Measurements from ENCODE around the gene ST6GAL2. TPM values are rescaled to one million over a fixed set of nuclear protein-coding genes. Genes with fewer than 3 reads are reported as not detected.

Gene ST6GAL2
- polyA plus RNA-seq, 3 donors = 0.01 to 0.11 (median 0.06) TPM

DNA sequence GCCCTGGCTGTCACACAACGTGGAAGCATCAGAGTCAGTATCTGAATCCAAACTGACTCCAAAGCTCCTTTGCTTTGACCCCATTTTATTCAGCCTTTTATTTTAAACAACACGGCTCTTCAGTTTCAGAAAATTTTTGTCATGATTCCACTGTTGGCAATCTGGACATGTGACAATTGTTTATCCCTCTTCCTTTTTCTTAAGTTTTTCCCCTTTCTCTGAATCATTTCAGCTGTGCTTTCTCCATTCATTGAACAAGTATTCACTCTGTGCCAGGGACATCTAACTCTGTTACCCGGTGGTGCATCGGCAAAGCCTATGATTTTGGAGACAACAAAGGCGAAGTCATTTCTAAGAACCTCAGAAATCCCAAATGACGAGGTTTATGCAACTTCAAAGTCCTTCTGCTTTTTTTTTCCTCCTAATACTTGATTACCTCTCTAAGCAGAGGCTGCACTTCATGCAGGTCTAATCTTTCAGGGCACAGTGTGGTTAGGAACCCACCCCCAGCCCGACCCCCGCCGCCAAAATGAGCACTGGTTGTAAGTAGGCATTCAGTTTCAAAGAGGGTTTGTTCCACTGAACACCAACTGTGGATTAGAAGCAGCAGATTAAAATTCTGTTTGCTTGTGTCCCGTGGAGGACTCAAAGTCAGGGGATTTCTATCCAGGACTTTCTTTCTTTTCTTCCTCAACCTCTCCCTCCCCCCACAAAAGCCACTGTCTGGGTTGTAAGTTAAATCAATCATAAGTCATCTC, 18.6 kb downstream of the ST6GAL2 start:
- no peak overlapping the region for H3K27ac ChIP-seq (ENCODE audit: low read depth, low read length)
- 59 to 69% (median 62%) methylated on average over 10 of the region's 10 CpGs for WGBS, 3 donors

- WGBS, 3 donors = 48 to 57% (median 53%) methylated on average over 3 of the region's 3 CpGs
- H3K27ac ChIP-seq (ENCODE audit: low read depth, low read length) = no peak overlapping the region
Measured at GRCh38 chr2:106866641-106867040, 19.3 kb downstream of the ST6GAL2 start.

DNA sequence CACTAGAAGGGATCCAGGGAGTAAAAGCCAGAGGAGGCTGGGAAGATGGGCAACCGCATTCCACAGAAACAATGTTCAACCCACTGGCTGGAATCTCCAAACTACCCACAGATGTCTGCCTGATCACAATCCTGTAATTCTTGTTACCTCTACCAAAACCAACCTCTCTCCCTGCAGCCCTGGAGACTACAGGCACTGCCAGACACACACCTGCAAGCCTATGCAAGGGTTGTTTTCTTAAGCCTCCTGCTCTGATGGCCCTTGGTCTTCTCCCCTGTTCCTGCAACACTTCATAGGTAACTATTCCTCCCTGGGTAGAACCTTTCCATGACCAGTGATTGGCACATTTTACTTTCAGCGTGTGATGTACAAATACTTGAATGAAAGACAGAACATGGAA, 21.9 kb downstream of the ST6GAL2 start:
- WGBS, 3 donors = 93 to 99% (median 96%) methylated on average over 2 of the region's 2 CpGs
- H3K27ac ChIP-seq (ENCODE audit: low read depth, low read length) = no peak overlapping the region

GRCh38 chr2:106863387-106863786, 22.6 kb downstream of the ST6GAL2 start:
- WGBS, 3 donors = 42 to 67% (median 61%) methylated on average over 8 of the region's 8 CpGs
- no peak overlapping the region for H3K27ac ChIP-seq (ENCODE audit: low read depth, low read length)

GRCh38 chr2:106859498-106859897, 26.5 kb downstream of the ST6GAL2 start:
- WGBS, 3 donors = 90 to 94% (median 90%) methylated on average over 4 of the region's 4 CpGs
- H3K27ac ChIP-seq (ENCODE audit: low read depth, low read length) = no peak overlapping the region

DNA sequence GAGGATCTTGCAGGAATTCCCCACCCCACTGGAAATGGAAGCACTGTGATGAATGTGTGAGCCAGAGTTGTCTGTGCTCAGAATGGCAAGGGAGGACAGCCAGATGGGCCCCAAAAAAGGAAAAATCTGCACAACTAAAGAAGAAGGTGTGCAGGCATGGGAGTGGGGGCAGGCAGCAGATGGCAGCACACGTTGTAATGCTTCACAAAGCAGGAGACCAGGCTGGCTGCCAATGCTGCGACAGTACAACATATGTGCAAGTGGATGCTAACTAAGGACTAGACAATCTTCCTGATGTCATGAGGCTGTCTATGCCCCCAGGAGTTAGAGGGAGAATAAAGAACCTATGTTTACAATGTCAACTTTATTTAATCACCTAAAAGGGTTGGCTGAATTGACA, 27.2 kb downstream of the ST6GAL2 start:
- WGBS, 3 donors = 77 to 93% (median 90%) methylated on average over 2 of the region's 2 CpGs
- no peak overlapping the region for H3K27ac ChIP-seq (ENCODE audit: low read depth, low read length)

GRCh38 chr2:106857882-106858478, 28.0 kb downstream of the ST6GAL2 start:
- no peak overlapping the region for H3K27ac ChIP-seq (ENCODE audit: low read depth, low read length)

- 80 to 92% (median 87%) methylated on average over 2 of the region's 2 CpGs for WGBS, 3 donors
- no peak overlapping the region for H3K27ac ChIP-seq (ENCODE audit: low read depth, low read length)
Measured at GRCh38 chr2:106853631-106854030, 32.3 kb downstream of the ST6GAL2 start.

GRCh38 chr2:106851881-106852501, 34.0 kb downstream of the ST6GAL2 start:
- 82 to 85% (median 84%) methylated on average over 11 of the region's 11 CpGs for WGBS, 3 donors
- no peak overlapping the region for H3K27ac ChIP-seq (ENCODE audit: low read depth, low read length)

DNA sequence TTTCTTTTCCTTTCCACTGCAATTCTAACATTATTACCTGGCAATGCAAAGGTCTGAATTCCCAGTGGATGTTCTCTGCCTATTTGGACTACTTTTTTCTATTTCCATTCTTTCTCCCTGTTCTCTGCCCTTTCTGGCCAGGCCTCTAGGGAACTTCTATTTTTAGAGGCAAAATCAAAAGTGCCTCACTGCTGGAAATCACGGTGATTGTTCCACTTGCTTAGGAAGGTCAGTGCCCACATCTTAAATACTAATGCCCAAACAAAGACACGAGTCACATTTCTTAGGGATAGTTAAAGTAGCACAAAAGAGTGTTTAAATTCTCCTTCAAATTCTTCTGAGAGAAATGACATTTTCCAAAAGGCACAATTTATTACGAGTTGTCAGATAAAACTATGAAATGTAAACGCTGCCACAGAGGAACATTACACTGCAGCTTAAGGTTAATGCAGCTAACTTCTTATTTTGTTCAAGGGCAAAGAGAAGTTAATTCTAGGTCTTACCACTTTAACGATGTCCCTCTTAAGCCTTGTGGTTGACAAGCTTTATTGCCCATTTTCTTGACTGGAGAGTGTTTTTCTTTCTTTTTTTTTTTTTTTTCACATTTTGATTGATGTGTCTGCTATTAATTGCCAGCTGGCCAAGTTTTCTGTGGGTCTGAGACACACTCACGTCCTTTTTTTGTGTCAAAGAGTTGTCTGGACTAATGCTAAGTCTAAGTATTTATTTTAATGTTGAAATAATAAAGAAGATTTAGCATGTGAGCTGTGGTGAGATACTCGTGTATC, 34.7 kb downstream of the ST6GAL2 start:
- H3K27ac ChIP-seq (ENCODE audit: low read depth, low read length) = no peak overlapping the region
- 42 to 54% (median 50%) methylated on average over 7 of the region's 7 CpGs for WGBS, 3 donors

GRCh38 chr2:106849253-106849652, 36.7 kb downstream of the ST6GAL2 start:
- WGBS, 3 donors = 92 to 97% (median 94%) methylated on average over 2 of the region's 2 CpGs
- H3K27ac ChIP-seq (ENCODE audit: low read depth, low read length) = no peak overlapping the region

- H3K27ac ChIP-seq (ENCODE audit: low read depth, low read length) = no peak overlapping the region
- 79 to 92% (median 80%) methylated on average over 2 of the region's 2 CpGs for WGBS, 3 donors
Measured at GRCh38 chr2:106847366-106847765, 38.6 kb downstream of the ST6GAL2 start.

DNA sequence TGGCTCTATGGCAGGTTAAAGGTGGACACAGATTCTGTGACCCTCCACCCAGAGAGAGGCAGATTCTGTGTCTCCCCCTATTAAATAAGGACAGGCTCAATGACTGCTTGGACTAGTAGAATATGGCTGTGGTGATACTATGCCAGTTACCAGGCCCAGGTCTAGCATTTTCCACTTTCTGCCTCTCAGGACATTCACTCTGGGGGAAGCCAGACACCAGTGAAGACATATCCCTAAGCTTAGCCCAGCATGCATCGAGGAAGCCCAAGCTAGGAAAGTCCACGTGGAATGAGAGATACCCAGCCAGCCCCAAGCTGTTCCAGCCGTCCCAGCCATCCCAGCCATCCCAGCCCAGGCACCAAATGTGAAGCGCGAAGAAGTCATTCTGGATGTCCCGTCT, 40.3 kb downstream of the ST6GAL2 start:
- WGBS, 3 donors = 91 to 96% (median 96%) methylated on average over 6 of the region's 6 CpGs
- no peak overlapping the region for H3K27ac ChIP-seq (ENCODE audit: low read depth, low read length)

- WGBS, 3 donors = 92 to 96% (median 94%) methylated on average over 5 of the region's 5 CpGs
- H3K27ac ChIP-seq (ENCODE audit: low read depth, low read length) = no peak overlapping the region
Measured at GRCh38 chr2:106843910-106844250, 42.1 kb downstream of the ST6GAL2 start.

DNA sequence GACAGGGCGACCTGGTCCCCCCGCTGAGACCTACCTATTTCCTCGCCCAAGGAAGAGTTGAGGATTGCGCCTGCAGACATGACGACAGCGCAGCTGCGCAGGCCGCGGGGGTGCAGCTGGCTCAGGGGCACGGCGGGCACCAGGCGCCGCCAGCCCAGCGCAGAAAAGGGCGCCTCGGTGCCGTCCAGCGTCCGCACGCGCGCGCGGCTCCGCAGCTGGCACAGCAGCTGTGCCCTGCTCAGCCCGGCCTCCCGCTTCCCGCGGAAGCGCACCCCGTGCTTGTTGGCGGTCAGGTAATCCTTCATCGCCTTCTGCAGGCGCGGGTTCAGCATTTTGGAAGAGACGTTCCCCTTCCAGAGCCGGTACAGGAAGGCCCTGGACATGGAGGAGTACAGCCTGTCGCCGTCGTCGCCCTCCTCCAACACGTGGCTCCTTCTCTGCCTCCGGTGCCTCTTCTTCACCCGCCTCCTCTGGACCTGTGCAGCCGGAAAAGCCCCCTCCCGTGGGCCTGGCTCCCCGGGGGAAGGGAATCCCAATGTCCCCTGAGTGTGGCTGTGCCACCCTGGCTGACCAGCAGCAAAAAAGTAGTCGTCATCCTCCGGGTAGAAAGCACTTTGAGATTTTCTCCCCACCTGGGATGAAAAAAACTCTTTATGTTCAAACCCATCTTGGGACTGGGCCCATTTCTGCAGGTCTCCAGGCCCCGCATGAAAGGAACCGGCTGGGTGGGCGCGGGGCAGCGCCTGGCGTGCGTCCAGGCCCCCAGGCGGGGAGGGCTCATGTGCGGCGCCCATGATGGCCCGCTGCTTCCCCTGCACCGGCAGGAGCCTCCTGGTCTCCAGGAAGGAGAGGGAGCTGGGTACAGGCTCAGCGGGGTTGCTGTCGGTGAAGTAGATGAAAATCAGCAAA, 42.7 kb downstream of the ST6GAL2 start:
- WGBS, 3 donors = 96 to 97% (median 96%) methylated on average over 63 of the region's 63 CpGs
- no peak overlapping the region for H3K27ac ChIP-seq (ENCODE audit: low read depth, low read length)

- no peak overlapping the region for H3K27ac ChIP-seq (ENCODE audit: low read depth, low read length)
- WGBS, 3 donors = 45 to 85% (median 78%) methylated on average over 7 of the region's 7 CpGs
Measured at GRCh38 chr2:106841886-106842645, 43.9 kb downstream of the ST6GAL2 start.

DNA sequence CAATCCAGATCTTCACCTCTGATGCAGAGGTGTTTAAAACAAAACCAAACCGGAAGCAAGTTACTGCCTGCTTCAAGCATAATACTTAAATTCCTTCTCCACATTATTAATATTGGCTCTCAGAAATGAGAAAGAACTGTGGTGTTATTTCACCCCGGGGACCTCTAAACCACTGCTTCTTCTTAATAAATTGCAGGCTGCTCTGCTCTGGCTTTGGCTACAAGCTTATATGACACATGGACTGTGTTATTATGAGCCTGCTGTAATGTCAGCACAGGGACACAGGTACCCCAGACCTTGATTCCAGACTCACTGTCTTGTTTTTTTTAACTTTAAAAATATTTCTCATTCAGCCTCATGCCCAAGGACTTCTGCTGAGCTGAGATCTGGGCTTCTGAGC, 45.1 kb downstream of the ST6GAL2 start:
- H3K27ac ChIP-seq (ENCODE audit: low read depth, low read length) = no peak overlapping the region
- 40 to 54% (median 44%) methylated on average over 2 of the region's 2 CpGs for WGBS, 3 donors
